GM12801 (cell line): ENCODE measurements around the gene SCN4A.

Experiments
- TF ChIP-seq, protein P1 (sequence below): IDR thresholded peaks from one replicate; pipeline ENCODE4 v1.5.1; 2011; ENCODE audit warnings: control low read depth; ENCODE audit not compliant: insufficient read length; ENCODE audit errors: extremely low read depth

The SCN4A gene

GRCh38 chr17:63950940-63951907 is 21.5 kb downstream of the SCN4A start:
- TF ChIP-seq, protein P1, sequence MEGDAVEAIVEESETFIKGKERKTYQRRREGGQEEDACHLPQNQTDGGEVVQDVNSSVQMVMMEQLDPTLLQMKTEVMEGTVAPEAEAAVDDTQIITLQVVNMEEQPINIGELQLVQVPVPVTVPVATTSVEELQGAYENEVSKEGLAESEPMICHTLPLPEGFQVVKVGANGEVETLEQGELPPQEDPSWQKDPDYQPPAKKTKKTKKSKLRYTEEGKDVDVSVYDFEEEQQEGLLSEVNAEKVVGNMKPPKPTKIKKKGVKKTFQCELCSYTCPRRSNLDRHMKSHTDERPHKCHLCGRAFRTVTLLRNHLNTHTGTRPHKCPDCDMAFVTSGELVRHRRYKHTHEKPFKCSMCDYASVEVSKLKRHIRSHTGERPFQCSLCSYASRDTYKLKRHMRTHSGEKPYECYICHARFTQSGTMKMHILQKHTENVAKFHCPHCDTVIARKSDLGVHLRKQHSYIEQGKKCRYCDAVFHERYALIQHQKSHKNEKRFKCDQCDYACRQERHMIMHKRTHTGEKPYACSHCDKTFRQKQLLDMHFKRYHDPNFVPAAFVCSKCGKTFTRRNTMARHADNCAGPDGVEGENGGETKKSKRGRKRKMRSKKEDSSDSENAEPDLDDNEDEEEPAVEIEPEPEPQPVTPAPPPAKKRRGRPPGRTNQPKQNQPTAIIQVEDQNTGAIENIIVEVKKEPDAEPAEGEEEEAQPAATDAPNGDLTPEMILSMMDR, result no peak

DNA sequence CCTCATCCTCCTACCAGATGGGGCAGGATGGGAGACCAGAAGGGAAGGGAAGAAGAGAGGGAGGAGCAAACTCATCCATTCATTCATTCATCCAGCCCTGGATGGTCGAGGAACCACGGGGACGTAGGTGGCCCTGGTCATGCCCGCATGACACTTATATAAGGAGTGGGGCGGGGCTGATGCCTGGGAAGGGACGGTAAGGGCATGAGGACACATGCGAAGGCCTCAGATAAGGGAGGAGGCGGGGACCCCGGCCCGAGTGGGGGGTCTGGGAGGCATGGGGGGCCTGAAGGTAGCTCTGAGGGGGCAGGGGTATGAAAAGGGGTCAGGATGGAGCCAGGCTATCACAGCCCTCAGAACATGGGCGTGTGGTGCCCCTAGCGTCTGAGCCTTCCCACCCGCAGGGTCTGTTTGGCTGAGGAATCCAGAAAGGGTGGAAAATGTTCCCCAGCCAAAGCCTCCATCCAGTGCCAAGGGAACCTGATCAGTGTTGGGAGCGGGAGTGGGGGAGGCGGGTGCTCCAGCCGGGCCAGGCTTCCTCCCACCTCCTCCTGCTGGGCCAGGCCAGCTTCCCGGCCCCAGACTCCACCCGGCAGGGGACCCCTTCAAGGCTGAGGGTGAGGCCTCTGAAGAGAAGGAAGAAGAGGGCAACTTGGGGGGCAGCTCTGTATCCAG is 23.0 kb downstream of the SCN4A start:
- TF ChIP-seq, protein P1, result no peak

DNA sequence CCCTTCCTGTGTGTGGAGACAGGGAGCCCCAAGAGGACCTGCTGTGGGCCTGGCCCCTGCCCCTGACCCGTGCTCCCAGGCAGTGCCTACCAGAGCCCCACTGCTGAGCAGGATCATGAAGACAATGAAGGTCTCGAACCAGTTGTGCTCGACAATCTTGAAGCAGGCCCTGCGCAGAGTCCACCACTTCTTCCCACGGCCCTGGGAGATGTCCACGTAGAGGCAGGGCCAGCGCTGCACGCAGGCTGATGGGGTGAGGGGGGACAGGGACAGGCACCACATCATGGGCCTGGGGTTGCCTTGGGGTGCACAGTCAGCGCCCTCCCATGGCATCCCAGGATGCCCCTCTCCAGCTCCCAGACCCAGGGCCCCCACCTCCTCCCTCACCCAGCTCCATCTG is 24.2 kb downstream of the SCN4A start:
- TF ChIP-seq, protein P1, result no peak

GRCh38 chr17:63947711-63948330 is 24.9 kb downstream of the SCN4A start:
- TF ChIP-seq, protein P1, result no peak

- TF ChIP-seq, protein P1, result no peak
Observed at GRCh38 chr17:63946440-63947363, 26.0 kb downstream of the SCN4A start.

DNA sequence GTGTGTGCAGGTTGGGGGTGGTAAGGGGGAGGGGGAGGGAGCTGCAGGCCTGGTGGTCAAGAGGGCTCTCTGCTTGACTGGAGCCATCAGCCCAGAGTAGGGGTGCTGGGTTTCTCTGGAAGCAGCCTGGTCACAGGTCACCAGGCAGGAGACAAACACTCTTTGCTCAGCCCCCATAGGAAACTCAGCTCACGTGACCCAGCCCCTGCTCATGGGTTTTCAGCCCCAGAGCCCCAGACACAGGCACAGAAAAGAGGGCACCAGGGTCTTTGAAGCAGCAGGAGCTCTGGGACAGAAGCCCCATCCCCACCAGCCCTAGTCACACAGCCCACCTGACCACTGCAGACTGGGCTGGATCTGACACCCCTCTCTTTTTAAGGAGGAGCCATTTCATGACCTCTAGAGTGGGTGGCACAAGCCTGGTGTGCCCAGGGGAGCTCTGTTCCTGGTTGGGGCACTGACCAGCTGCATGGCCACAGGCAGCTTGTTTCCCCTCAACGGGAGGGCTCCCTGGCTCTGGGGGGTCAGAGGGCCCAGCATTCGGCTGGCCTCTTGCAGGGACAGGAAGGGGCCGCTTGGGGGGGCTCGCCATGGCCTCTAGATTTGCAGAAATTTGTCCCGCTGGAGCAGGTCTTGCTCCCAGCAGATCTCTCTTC is 26.8 kb downstream of the SCN4A start:
- TF ChIP-seq, protein P1, result no peak
